ENCODE results near the gene SAPCD2. TPM values are rescaled to one million over a fixed set of nuclear protein-coding genes. Genes with fewer than 3 reads are reported as not detected.
A peak's percentile ranks its signal among the peaks of the same experiment; 100 is the strongest.

SAPCD2 gene
- total RNA-seq, 1 donor from 2014 or later = 1.2 TPM

DNA sequence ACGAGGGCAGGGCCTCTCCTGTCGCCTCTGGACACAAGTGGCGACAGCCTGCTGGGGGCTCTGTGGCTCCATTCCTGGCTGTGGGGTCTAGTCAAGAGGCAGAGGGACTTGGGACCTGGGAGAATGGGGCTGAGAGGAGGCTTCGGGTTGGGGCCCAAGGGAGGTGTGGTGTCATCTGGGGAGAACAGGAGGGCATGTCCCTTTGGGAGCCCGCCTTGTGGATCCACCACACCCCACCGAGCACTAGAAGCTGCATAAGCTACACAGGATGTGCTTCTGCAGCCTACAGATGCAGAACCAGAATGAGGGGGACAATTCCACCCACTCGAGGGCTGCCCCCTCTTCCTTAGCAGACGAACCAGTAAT, 12.6 kb upstream of the SAPCD2 start:
- FAIRE-seq = no peak
- DNase-seq (ENCODE audit: low spot score in 2 of 2) = no peak

DNA sequence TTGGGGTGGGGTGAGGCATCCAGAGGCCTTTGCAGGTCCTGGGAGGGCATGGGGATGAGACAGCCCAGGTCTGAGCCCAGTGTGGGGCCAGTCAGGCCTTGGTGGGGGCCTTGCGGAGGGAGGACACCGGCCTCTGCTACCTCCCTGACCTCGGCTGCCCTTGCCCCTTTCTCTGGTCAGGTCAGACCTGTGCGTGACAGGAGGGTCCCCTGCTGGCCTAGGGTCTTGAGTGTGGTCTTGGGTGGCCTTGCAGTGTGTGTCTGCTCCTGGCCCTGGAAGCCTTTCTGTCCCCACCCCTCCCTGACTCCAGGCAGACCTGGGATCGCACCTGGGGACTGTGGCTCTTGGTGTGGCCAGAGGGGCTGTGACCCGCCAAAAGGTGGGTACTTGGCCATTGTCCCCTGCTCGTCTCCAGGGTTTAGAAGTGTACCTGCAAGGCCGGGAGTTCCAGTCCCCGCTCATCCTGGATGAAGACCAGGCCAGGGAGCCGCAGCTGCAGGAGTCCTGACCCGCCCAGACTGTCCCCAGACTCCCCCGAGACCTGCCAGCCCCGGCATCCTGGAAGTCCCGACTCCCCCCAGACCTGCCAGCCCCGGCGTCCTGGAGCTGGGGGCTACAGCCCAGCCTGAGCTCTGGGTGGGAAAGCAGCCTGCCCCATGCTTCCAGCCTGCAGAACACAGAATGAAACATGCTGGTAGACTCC, 12.0 kb upstream of the SAPCD2 start:
- FAIRE-seq (no peak), DNase-seq (ENCODE audit: low spot score in 2 of 2) (no peak)

DNA sequence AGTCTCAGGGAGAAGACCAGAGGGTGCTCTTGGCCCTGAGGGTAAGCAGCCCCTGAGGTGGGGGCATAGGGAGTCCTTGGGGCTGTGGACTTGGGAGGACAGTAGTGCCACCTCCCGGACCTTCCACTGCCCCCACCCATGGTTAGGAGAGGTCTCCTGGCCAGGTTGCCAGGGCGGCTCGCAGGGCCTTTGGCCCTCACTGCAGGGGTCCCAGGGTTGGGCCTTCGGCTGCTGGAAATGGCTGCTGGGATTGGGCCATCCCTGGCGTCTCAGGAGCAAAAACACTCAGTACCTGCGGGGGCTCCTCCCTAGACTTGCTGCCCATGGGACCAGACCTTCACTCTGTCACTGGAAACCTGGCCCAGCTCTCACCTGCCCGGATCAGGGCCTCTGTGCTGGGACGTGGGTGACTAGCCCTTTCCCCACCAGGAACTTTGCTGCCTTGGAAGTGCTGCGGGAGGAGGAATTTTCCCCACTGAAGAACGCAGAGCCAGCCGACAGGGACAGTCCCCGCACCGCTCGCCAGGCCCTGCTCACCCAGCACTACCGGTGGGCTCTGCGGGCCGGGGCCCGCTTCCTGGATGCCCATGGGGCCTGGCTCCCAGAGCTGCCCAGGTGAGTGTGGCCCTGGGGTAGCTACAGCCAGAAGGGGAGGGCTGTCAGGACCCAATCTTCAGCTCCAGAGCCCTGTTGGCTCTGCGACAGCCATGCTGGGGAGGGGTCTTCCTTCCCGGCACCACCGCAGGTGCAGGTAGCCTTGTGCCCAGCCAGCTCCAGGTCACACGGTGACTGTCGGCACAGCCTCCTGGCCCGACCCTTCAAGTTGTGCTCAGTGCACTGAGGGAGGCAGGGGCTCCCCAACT, 10.1 kb upstream of the SAPCD2 start:
- FAIRE-seq (no peak), DNase-seq (ENCODE audit: low spot score in 2 of 2) (no peak)

GRCh38 chr9:137079401-137079787, 9.0 kb upstream of the SAPCD2 start:
- DNase-seq (ENCODE audit: low spot score in 2 of 2) (no peak), FAIRE-seq (no peak)

GRCh38 chr9:137078701-137079400, 8.5 kb upstream of the SAPCD2 start:
- FAIRE-seq = no peak

DNA sequence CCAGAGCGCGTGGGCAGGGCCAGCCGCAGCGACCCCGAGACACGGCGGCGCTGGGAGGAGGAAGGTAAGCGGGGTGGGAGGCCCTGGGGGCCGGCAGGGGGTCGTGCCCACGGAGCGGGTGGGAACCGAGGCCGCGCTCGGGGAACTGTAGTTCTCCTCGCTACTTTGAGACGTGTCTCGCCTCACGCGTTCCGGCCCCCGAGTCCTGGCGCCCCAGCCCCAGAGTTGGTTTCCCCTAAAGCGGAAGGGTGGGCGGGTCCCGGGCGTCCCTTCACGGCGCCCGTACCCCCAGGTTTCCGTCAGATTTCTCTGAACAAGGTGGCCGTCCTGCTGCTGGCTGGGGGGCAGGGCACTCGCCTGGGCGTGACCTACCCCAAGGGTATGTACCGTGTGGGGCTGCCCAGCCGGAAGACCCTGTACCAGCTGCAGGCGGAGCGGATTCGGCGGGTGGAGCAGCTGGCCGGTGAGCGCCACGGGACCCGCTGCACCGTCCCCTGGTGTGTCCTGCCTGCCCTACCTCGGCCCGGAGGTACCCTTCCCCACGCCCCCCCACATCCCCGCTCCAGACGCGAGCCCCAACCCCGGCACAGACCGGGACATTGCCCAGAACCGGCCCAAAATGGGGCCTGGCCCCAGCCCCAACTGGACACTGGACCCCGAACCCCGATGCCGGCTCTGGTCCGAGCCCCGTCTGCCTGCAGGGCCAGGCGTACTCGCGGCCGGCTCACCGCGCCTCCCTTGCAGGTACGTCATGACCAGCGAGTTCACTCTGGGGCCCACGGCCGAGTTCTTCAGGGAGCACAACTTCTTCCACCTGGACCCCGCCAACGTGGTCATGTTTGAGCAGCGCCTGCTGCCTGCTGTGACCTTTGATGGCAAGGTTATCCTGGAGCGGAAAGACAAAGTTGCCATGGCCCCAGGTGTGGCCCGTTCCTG, 7.7 kb upstream of the SAPCD2 start:
- FAIRE-seq = no peak
- DNase-seq (ENCODE audit: low spot score in 2 of 2) = no peak

More at GRCh38 chr9:137078701-137079400, 8.5 kb upstream of the SAPCD2 start:
- DNase-seq (ENCODE audit: low spot score in 2 of 2) = no peak

GRCh38 chr9:137077010-137077747, 6.8 kb upstream of the SAPCD2 start, which contains the start of gene UAP1L1:
TSS of gene UAP1L1 (plus strand) at chr9:137077517. CDS start at chr9:137077533, 16 bp downstream.
- FAIRE-seq (no peak), DNase-seq (ENCODE audit: low spot score in 2 of 2) (peak; percentile 73 to 90)

DNA sequence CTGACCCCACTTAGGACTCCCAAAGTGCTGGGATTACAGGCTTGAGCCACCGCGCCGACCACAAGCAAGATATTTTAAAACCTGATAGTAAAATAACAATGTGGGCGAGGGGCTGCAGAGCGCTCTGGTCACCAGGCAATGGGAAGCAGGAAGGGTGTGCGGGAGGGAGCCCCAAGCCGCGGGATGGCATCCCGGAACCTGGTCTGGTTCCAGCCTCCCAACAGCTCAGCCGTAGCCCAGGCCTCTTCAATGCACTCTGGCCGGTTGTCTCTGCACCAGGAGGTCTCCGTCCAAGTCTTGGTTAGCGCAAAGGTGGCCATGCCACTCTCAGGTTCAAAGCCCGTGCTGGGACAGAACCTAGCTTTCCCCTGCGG, 6.3 kb upstream of the SAPCD2 start:
- DNase-seq (ENCODE audit: low spot score in 2 of 2) (no peak), FAIRE-seq (no peak)

- DNase-seq (ENCODE audit: low spot score in 2 of 2) (no peak), FAIRE-seq (no peak)
Measured at GRCh38 chr9:137075275-137075775, 5.0 kb upstream of the SAPCD2 start.

GRCh38 chr9:137074657-137075274, 4.4 kb upstream of the SAPCD2 start:
- FAIRE-seq = no peak
- no peak for DNase-seq (ENCODE audit: low spot score in 2 of 2)

DNA sequence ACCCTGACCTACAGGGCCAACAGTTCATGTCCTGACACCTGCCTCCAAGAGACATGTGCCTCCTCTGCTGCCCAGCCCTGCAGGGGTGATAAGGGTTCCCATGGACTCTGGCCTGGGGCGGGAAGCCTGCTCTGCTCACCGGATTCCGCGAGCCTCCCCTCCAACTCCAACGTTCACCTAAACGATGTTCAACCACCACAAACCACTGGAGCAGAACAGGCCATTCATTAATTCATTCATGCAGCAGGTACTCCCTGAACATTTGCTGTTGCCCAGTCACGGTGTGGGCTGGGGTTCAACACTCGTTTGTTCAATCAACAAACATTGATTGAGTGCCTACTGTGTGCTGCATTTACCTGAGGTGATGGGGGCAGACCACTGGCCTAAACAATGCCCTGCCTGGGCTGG, 3.6 kb upstream of the SAPCD2 start:
- FAIRE-seq (no peak), DNase-seq (ENCODE audit: low spot score in 2 of 2) (no peak)

- DNase-seq (ENCODE audit: low spot score in 2 of 2) (no peak), FAIRE-seq (no peak)
Measured at GRCh38 chr9:137071282-137071681, 925 bp upstream of the SAPCD2 start.

- FAIRE-seq (no peak), DNase-seq (ENCODE audit: low spot score in 2 of 2) (peak; percentile 72 to 83)
Measured at GRCh38 chr9:137070906-137071275, 534 bp upstream of the SAPCD2 start.

GRCh38 chr9:137069508-137070091, 757 bp downstream of the SAPCD2 start:
- DNase-seq (ENCODE audit: low spot score in 2 of 2) (no peak), FAIRE-seq (no peak)

DNA sequence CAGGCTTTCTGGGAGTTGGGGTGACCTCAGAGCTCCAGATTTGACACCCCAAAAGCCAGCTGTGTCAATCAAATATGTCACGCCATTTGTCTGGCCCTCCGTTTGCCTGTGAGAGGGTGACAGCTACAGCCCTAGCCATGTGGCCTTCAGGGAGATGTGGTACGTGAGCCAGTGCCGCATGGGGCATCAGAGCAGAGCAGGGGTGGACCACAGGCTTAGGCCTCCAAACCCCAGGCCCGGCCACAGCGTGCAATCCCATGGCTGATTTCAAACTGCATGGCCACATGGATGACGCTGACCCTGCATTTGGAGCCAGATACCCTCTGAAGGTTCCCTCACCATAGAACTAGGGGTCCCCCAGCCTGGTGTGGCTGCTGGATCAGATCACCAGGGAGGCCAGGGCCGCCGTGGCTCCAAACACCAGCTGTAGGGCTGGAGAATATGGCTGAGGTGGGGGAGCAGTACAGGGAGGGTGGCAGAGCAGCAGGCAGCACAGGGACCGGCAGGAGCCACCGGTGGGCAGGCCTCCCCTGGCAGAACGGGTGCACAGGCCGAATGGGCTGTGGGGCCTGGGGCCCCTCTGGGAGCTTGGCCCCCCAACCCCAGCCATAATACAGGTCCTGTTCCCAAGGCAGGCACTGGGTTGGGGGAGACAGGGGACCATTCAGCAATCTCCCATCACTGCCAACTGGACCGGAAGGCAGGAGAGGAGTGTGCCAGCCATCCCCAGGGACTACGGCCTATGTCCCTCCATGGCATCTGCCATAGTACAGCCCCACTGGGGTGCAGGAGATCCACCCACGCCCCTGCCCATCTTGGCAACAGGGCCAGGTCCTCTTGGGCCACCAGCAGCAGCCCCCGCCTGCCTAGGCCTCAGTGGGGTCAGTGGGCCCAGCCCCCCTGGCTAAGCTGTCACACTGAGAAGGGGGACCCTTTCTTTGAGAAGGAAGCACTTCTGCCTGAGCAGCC, 1.5 kb downstream of the SAPCD2 start:
- FAIRE-seq = no peak
- no peak for DNase-seq (ENCODE audit: low spot score in 2 of 2)

GRCh38 chr9:137067860-137068538, 2.4 kb downstream of the SAPCD2 start:
- DNase-seq (ENCODE audit: low spot score in 2 of 2) (peak; percentile 85 to 86), FAIRE-seq (no peak)
